H1 (cell line): ENCODE data around the gene MAFG. TPM values are rescaled to one million over a fixed set of nuclear protein-coding genes. Genes with fewer than 3 reads are reported as not detected.
A peak's percentile ranks its signal among the peaks of the same experiment; 100 is the strongest.

Source experiments
- CTCF ChIA-PET: fragments of 300-600 bp; sonication (Branson Sonifier 250); formaldehyde crosslinking; loops from one replicate; lab custom pipeline; 2021; ENCODE audit not compliant: partially characterized antibody; lab: Charles Lee
- POLR2A ChIA-PET: fragments of 300-600 bp; sonication (Branson Sonifier 250); formaldehyde crosslinking; loops from one replicate; lab custom pipeline; 2021; ENCODE audit warnings: inconsistent platforms; ENCODE audit not compliant: partially characterized antibody; lab: Charles Lee
- DNase-seq, 2 experiments: peaks; one replicate each; pipeline versions ENCODE4 v3.0.0 to v3.0.0-alpha.2; 2010 to 2022; ENCODE audit warnings: low spot score in 2 of 2, low read depth in 1 of 2, mixed read lengths in 1 of 2
- FAIRE-seq: peaks from 2 replicates; lab custom pipeline; 2011; peaks lifted over from hg19 to GRCh38; lab: Jason Lieb, UNC
- H2AFZ ChIP-seq: 2 replicates; pipeline ENCODE4 v1.8.1; 2012; ENCODE audit warnings: low read length, inconsistent platforms
- H2AK5ac ChIP-seq: 2 replicates; pipeline ENCODE4 v1.6.1; 2013; ENCODE audit warnings: low read depth, low read length
- H2BK120ac ChIP-seq: replicated peaks from 2 replicates; pipeline ENCODE3; 2013; ENCODE audit warnings: low read depth, low read length, inconsistent platforms
- H2BK12ac ChIP-seq: 2 replicates; pipeline ENCODE4 v1.6.1; 2013; ENCODE audit warnings: low read depth, low read length
- H2BK15ac ChIP-seq: 2 replicates; pipeline ENCODE4 v1.6.1; 2013; ENCODE audit warnings: low read length
- H2BK20ac ChIP-seq: 2 replicates; pipeline ENCODE4 v1.6.1; 2013; ENCODE audit warnings: low read length
- H2BK5ac ChIP-seq: 2 replicates; pipeline ENCODE4 v1.6.1; 2013; ENCODE audit warnings: low read depth, low read length
- H3K14ac ChIP-seq: 2 replicates; pipeline ENCODE4 v1.6.1; 2013; ENCODE audit warnings: inconsistent platforms; ENCODE audit not compliant: insufficient read length
- H3K18ac ChIP-seq: 2 replicates; pipeline ENCODE4 v1.6.1; 2013; ENCODE audit warnings: low read length; ENCODE audit errors: extremely low read depth
- H3K23ac ChIP-seq: 2 replicates; pipeline ENCODE4 v1.6.1; 2013; ENCODE audit warnings: inconsistent platforms; ENCODE audit not compliant: insufficient read length
- H3K23me2 ChIP-seq: 2 replicates; pipeline ENCODE4 v1.6.1; 2013; ENCODE audit warnings: low read depth, low read length
- H3K27ac ChIP-seq: 2 replicates; pipeline ENCODE4 v1.6.1; 2011; ENCODE audit warnings: low read depth, low read length, inconsistent platforms
- H3K27me3 ChIP-seq, 4 experiments: replicated peaks in 1 of 4; 1 replicate in 1 of 4; 2 replicates in 3 of 4; pipeline versions ENCODE4 v1.6.1 to v1.8.1; 2011 to 2013; ENCODE audit warnings: low read length in 3 of 4, mild to moderate bottlenecking in 3 of 4, inconsistent platforms in 2 of 4, mixed read lengths in 2 of 4, moderate library complexity in 1 of 4; ENCODE audit not compliant: control insufficient read depth in 3 of 4, insufficient read depth in 3 of 4; ENCODE audit errors: extremely low read depth in 1 of 4
- H3K36me3 ChIP-seq, 4 experiments: 2 replicates each; pipeline versions ENCODE4 v1.6.1 to v1.8.1; 2011 to 2013; ENCODE audit warnings: mild to moderate bottlenecking in 4 of 4, low read length in 3 of 4, moderate library complexity in 2 of 4, control low read depth in 1 of 4, inconsistent platforms in 1 of 4; ENCODE audit not compliant: insufficient read depth in 4 of 4, control insufficient read depth in 2 of 4
- H3K4ac ChIP-seq: replicated peaks from 2 replicates; pipeline ENCODE3; 2013; ENCODE audit warnings: low read length, low read depth, mixed read lengths, inconsistent platforms; ENCODE audit not compliant: insufficient read length
- H3K4me1 ChIP-seq, 4 experiments: replicated peaks in 1 of 4; 1 replicate in 1 of 4; 2 replicates in 3 of 4; pipeline versions ENCODE4 v1.6.1 to v1.8.1; 2011 to 2013; ENCODE audit warnings: low read length in 3 of 4, inconsistent platforms in 2 of 4, mixed read lengths in 1 of 4; ENCODE audit not compliant: insufficient read depth in 4 of 4, control insufficient read depth in 3 of 4
- H3K4me2 ChIP-seq, 2 experiments: 2 replicates each; pipeline versions ENCODE4 v1.6.1 to v1.8.1; 2011 to 2013; ENCODE audit warnings: low read depth in 2 of 2, low read length in 2 of 2, control low read depth in 1 of 2, inconsistent platforms in 1 of 2, mild to moderate bottlenecking in 1 of 2; ENCODE audit not compliant: insufficient read depth in 1 of 2
- H3K4me3 ChIP-seq, 4 experiments: fragments of 200-600, 300-600 bp in 1 of 4; sonication (generic), shearing (Covaris generic), sonication (Bioruptor Twin) in 1 of 4; 2 replicates each; pipeline versions ENCODE4 v1.5.1 to v1.8.1; 2011 to 2016; ENCODE audit warnings: low read length in 4 of 4, low read depth in 3 of 4, control low read depth in 2 of 4, inconsistent platforms in 2 of 4, mild to moderate bottlenecking in 2 of 4, mixed read lengths in 1 of 4, moderate library complexity in 1 of 4; ENCODE audit not compliant: insufficient read depth in 2 of 4; ENCODE audit errors: extremely low read depth in 1 of 4
- H3K56ac ChIP-seq: replicated peaks from 2 replicates; pipeline ENCODE3; 2013; ENCODE audit warnings: low read depth, mild to moderate bottlenecking, mixed read lengths, low read length, inconsistent platforms; ENCODE audit not compliant: insufficient read length
- H3K79me1 ChIP-seq: 2 replicates; pipeline ENCODE4 v1.6.1; 2013; ENCODE audit warnings: low read depth, low read length, control low read depth
- H3K79me2 ChIP-seq, 2 experiments: 2 replicates each; pipeline versions ENCODE4 v1.6.1 to v1.8.1; 2012 to 2013; ENCODE audit warnings: low read length in 2 of 2, mild to moderate bottlenecking in 2 of 2, inconsistent platforms in 1 of 2; ENCODE audit not compliant: insufficient read depth in 2 of 2, control insufficient read depth in 1 of 2
- H3K9ac ChIP-seq, 4 experiments: replicated peaks in 1 of 4; 1 replicate in 1 of 4; 2 replicates in 3 of 4; pipeline versions ENCODE4 v1.6.1 to v1.8.1; 2011 to 2013; ENCODE audit warnings: low read depth in 3 of 4, low read length in 3 of 4, control low read depth in 2 of 4, mild to moderate bottlenecking in 2 of 4, moderate library complexity in 2 of 4, inconsistent platforms in 1 of 4; ENCODE audit errors: extremely low read depth in 1 of 4
- H3K9me3 ChIP-seq, 2 experiments: 2 replicates each; pipeline versions ENCODE4 v1.6.1 to v1.8.1; 2012 to 2013; ENCODE audit warnings: mild to moderate bottlenecking in 2 of 2, moderate library complexity in 2 of 2, control low read depth in 1 of 2, inconsistent platforms in 1 of 2, low read depth in 1 of 2, low read length in 1 of 2, mixed read lengths in 1 of 2; ENCODE audit not compliant: insufficient read depth in 2 of 2
- H4K20me1 ChIP-seq, 2 experiments: replicated peaks in 1 of 2; 2 replicates each; pipeline versions ENCODE3 to v1.8.1; 2011 to 2013; ENCODE audit warnings: inconsistent platforms in 2 of 2, low read length in 2 of 2, mild to moderate bottlenecking in 1 of 2; ENCODE audit not compliant: insufficient read depth in 2 of 2, control insufficient read depth in 1 of 2
- H4K5ac ChIP-seq: 2 replicates; pipeline ENCODE4 v1.6.1; 2013; ENCODE audit warnings: low read length, low read depth, mixed read lengths, inconsistent platforms; ENCODE audit not compliant: insufficient read length
- H4K8ac ChIP-seq: 2 replicates; pipeline ENCODE4 v1.8.0; 2013; ENCODE audit warnings: mild to moderate bottlenecking, moderate library complexity, low read length, inconsistent platforms; ENCODE audit not compliant: insufficient read depth; ENCODE audit errors: extremely low read depth
- H4K91ac ChIP-seq: replicated peaks from 2 replicates; pipeline ENCODE3; 2013; ENCODE audit warnings: low read length, mixed read lengths, inconsistent platforms; ENCODE audit not compliant: insufficient read length
- CBX5 ChIP-seq: fragments of 300-800, 300-1000 bp; sonication (generic); IDR thresholded peaks from 2 replicates; pipeline ENCODE4 v1.7.1; 2016; ENCODE audit warnings: antibody characterized with exemption, low read length, low read depth
- RAD21 ChIP-seq, 2 experiments: IDR thresholded peaks in 1 of 2; conservative IDR thresholded peaks in 1 of 2; 2 replicates each; pipeline ENCODE4 v1.6.1; 2011; ENCODE audit warnings: low read depth in 2 of 2, low read length in 2 of 2, improper control_type of control experiment in 1 of 2, inconsistent platforms in 1 of 2, mild to moderate bottlenecking in 1 of 2, moderate library complexity in 1 of 2
- SIN3A ChIP-seq, 2 experiments: IDR thresholded peaks in 1 of 2; conservative IDR thresholded peaks in 1 of 2; 2 replicates each; pipeline ENCODE4 v1.6.1; 2011 to 2012; ENCODE audit warnings: low read length in 2 of 2, improper control_type of control experiment in 1 of 2, low read depth in 1 of 2, mild to moderate bottlenecking in 1 of 2
- WGBS, 2 experiments: shearing (Covaris generic) in 1 of 2; methylation state at CpG; one replicate each; pipeline versions ENCODE4 v1.1.6 to v1.1.7; 2013 to 2015; ENCODE audit warnings: low lambda C conversion rate in 2 of 2, mixed read lengths in 2 of 2, inconsistent platforms in 1 of 2, low coverage in 1 of 2, missing lambda C conversion rate in 1 of 2; ENCODE audit not compliant: insufficient replicate concordance in 2 of 2, insufficient coverage in 1 of 2, insufficient read length in 1 of 2; ENCODE audit errors: extremely low coverage in 1 of 2, missing lambda C conversion rate in 1 of 2; 5-methylcytosine and 5-hydroxymethylcytosine counted together
- polyA plus RNA-seq, 7 experiments: library from polyadenylated mRNA; depleted of rRNA in 3 of 7; stranded (reverse) in 5 of 7; unstranded in 2 of 7; fragments of >200 nt in 5 of 7; fragments of 200-250 nt in 2 of 7; gene quantifications; 1 replicate in 5 of 7; 2 replicates in 1 of 7; 4 replicates in 1 of 7; pipeline versions ENCODE4 v1.2.1 to v1.2.3, GENCODE V29; 2011 to 2013; ENCODE audit warnings: missing spikeins in 2 of 7, mixed read lengths in 2 of 7
- total RNA-seq: library from RNA; stranded (reverse); fragmentation: NEBNext Ultra II Directional; extraction: Animal tissue kit (Norgen Biotek cat#: 25700); gene quantifications from 2 replicates; pipeline ENCODE4 v1.2.1, GENCODE V29; 2021
- TF ChIP-seq, protein P1 (sequence below): IDR thresholded peaks from 2 replicates; pipeline ENCODE4 v1.6.1; 2012; ENCODE audit warnings: low read length, inconsistent platforms

The MAFG gene
- total and polyA plus RNA-seq, 2 of the 8 experiments (the other 6 are each of a cell fraction or from before 2014, with no cell fraction given) = 25.5 to 26.9 TPM

DNA sequence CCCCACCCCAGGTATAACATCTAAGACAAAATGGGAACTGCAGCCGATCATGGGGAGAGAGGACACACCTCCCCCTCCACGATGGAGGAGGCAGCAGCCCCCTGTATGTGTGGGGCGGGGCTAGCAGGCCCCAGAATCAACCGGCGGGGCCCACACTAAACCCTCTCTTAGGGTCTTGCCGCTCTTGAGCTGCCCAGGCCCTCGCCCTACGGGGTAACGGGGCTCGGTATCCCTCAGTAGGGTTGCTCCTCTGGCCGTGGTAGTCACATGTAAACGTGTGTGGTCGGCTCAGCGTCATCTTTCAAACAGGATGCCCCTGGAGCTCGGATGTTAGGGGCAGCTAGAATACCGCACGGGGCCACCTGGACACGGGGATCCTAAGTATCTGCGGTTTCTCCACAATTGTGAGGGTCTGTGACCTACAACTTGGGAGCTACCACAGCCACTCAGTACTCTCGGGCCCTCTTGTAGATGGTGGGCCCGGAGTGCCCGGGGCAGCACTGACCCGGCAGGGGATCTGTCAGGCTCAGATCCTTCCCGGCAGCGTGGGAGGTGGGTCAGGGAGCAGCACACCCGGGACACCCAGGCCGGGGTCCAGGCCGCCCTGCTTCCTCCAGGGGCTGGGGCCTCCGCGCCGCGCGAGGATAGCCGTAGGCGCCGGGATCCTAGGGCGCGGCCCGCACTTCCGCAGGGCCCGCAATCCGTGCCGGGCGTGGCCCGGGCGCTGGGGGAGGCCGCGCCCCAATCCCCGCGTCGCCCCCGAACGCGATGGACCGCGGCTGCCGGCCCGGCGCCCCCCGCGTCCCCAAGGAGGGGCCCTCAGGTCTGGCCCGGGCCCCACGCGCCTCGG, 57.2 kb downstream of the MAFG start:
- no peak overlapping the region for H3K23ac ChIP-seq
- no peak overlapping the region for H4K5ac ChIP-seq
- H2AK5ac ChIP-seq = no peak overlapping the region
- peaks cover 6 to 29% of the 10 kb centered on the region in 2 experiments for H4K20me1 ChIP-seq
- peaks cover 2% of the 10 kb centered on the region; the same call in 1 of the 2 replicates for H3K79me1 ChIP-seq
- no peak overlapping the region for H3K14ac ChIP-seq
- no peaks in the 10 kb centered on the region for H3K27me3 ChIP-seq
- no peaks in the 10 kb centered on the region for H3K9me3 ChIP-seq
- H3K79me2 ChIP-seq = peaks cover 3 to 4% of the 10 kb centered on the region in 2 experiments; a peak in 2 of 4 replicates
- H2BK5ac ChIP-seq = no peak overlapping the region; the same call in 1 of the 2 replicates
- H2BK15ac ChIP-seq = no peak overlapping the region
- no peak overlapping the region for H2BK12ac ChIP-seq
- H3K36me3 ChIP-seq = peaks cover 0 to 12% (median 5%) of the 10 kb centered on the region in 4 experiments; a peak in 2 of 8 replicates
- H3K56ac ChIP-seq = peak overlapping the region; percentile 2
- no peak overlapping the region for H3K4ac ChIP-seq
- CTCF ChIA-PET = interaction anchor here (0.7 to 2.9 kb wide), 43 partner anchors 9 to 206 kb away, joined by 3 to 24 read pairs (median 5); partner anchors contain the start of genes MRPL12, NPB, PCYT2 and PYCR1
- no peak overlapping the region for H2AFZ ChIP-seq
- peak overlapping the region; percentile 54 for H4K91ac ChIP-seq
- H3K4me3 ChIP-seq = peak overlapping the region; percentile 63 to 79 (median 76)
- no peak overlapping the region; the same call in 1 of the 2 replicates for H4K8ac ChIP-seq
- no peak overlapping the region for H2BK20ac ChIP-seq
- peaks cover 12% of the 10 kb centered on the region; the same call in 1 of the 2 replicates for H3K23me2 ChIP-seq
- FAIRE-seq = no peak
- peaks cover 0 to 31% (median 21%) of the 10 kb centered on the region in 4 experiments; a peak in 6 of 7 replicates for H3K4me1 ChIP-seq
- no peak overlapping the region; the same call in 1 of the 2 replicates for H3K18ac ChIP-seq
- H3K4me2 ChIP-seq = peak overlapping the region; percentile 75 to 76
- H3K9ac ChIP-seq = peak overlapping the region; percentile 25 to 59 (median 46); a peak in 5 of 7 replicates
- peak in 1 of 2 experiments; percentile 62 for DNase-seq
- POLR2A ChIA-PET = interaction anchor here (0.6 to 6.6 kb wide), 31 partner anchors 10 to 429 kb away, joined by 3 to 41 read pairs (median 5); partner anchors contain the start of genes ALYREF, ANAPC11, CENPX and DCXR
- no peak overlapping the region; the same call in 1 of the 2 replicates for H3K27ac ChIP-seq
- 6% methylated on average over 43 of the region's 65 CpGs; no CpG with 5 or more reads in 1 of the 2 experiments for WGBS, 2 experiments
- H2BK120ac ChIP-seq = no peak overlapping the region
- TF ChIP-seq, protein P1, sequence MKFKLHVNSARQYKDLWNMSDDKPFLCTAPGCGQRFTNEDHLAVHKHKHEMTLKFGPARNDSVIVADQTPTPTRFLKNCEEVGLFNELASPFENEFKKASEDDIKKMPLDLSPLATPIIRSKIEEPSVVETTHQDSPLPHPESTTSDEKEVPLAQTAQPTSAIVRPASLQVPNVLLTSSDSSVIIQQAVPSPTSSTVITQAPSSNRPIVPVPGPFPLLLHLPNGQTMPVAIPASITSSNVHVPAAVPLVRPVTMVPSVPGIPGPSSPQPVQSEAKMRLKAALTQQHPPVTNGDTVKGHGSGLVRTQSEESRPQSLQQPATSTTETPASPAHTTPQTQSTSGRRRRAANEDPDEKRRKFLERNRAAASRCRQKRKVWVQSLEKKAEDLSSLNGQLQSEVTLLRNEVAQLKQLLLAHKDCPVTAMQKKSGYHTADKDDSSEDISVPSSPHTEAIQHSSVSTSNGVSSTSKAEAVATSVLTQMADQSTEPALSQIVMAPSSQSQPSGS = no peak
- no peak for TF ChIP-seq RAD21 (IDR thresholded peaks at IDR 0.05 in 1 of 2, conservative IDR thresholded peaks at IDR 0.05 in 1 of 2; ENCODE audit: low read depth in 2 of 2, low read length in 2 of 2)
- 0 out of 4 replicates have a peak, but pooled peaks of 1 of the 2 experiments have one; percentile 4 for TF ChIP-seq SIN3A (conservative IDR thresholded peaks at IDR 0.05 in 1 of 2, IDR thresholded peaks at IDR 0.05 in 1 of 2; ENCODE audit: low read depth in 1 of 2, low read length in 2 of 2)
- no peak for TF ChIP-seq CBX5
